ENCODE data around the gene TBX19.
A peak's percentile ranks its signal among the peaks of the same experiment; 100 is the strongest.
"Not testable (repeated sequence)": the region's sequence is repeated elsewhere in the genome, so short reads cannot be mapped to it uniquely, and the experiment has no call there.

The TBX19 gene

DNA sequence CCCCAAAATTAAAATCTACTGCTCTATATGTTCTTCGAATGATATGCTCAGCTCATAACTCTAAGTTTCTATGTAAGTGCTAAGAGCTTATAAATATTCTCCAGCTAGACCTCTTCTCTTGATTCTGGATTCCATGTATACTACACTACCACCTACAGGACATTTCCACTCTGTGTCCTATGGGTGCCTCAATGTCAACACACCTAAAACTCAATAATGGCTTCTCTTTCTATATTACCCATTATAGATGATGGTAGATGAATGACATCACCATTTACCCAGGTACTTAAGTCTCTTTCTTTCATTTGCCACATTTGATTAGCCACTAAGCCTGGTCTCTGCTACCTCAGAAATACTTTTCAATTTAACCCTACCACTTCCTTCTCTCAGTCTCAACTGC, 41.3 kb downstream of the TBX19 start:
- DNase-seq, result no peak

DNA sequence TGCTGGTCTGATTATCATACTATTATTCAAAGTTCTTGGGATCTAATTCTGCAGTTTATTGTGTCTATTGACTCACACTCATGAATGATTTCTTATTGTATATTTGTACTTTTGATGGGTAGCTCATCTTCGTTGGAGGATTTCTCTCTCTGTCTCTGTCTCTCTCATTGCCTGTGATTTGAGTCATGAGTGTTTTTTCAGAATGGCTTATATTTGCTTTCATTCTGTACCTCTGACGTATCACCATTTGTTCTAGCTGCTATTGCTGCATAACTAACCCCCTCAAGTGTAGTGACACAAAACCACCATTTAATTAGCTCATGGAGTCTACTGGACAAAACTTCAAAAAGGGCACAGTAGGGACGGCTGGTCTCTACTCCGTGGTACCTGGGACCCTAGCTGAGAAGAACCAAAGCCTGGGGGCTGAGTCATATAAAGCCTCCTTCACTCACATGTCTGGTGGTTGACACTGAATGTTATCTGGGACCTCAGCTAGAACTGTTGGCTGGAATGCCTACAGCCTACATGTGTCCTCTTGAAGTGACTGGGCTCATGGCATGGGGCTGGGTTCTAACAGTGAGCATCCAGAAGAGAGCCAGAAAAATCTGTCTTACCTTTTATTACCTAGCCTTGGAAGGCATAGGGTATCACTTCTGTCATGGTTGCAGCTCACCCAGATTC, 44.2 kb downstream of the TBX19 start:
- no peak for DNase-seq

DNA sequence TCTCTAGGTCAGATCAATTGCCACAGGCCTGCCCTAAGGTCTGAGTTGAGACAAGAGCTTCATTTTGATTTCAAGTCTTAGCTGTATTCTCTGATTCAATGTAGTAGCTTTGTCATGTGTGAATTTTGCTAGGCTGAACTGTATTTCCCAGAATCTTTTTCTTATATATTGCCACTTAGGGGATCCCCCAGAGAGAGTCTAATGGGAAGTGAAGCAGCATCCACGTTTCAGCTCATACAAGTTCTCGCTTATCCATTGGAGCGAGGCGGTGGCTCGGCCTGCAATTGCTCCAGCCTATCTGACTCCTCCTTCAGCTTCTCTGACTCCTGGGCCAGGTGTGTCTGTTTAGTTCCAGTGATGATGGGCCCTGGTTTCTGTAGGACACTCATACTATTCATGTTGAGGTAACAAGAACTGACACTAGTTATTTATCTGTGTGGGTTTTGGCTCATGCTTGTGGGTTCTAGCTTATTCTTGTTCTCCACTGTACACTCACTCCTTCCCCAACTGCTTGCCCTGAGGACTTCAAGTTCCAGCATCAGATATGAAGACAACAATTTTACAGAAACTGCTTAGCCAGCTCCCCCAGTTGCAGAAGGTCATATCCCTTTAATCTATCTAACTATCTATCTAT, 48.2 kb downstream of the TBX19 start:
- DNase-seq, result no peak

DNA sequence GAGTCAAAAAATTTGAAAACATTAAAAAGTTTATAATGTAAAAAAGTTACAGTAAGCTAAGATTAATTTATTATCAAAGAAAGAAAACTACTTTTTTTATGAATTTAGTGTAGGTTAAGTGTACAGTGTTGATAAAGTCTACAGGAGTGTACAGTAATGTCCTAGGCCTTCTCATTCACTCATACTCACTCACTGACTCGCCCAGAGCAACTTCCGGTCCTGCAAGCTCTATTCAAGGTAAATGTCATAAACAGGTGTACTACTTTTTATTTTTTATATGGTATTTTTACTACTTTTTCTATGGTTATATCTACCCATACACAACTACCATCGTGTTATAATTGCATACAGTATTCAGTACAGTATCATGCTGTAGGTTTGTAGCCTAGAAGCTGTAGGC, 49.6 kb downstream of the TBX19 start:
- DNase-seq, result no peak

DNA sequence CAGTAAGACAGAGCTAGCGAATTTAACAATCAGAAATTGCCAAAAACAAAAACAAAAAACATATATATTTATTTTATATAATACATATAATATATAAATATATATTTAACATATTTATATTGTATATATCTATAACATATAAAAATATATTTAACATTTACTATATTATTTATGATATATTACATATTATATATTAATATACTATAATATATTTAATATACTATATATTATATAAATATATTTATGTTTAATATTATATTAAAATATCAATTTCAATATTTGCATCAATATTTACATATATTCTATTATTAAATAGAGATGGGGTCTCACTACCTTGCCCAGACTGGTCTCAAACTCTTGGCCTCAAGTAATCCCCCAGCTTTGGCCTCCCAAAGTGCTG, 50.9 kb downstream of the TBX19 start:
- no peak for DNase-seq

DNA sequence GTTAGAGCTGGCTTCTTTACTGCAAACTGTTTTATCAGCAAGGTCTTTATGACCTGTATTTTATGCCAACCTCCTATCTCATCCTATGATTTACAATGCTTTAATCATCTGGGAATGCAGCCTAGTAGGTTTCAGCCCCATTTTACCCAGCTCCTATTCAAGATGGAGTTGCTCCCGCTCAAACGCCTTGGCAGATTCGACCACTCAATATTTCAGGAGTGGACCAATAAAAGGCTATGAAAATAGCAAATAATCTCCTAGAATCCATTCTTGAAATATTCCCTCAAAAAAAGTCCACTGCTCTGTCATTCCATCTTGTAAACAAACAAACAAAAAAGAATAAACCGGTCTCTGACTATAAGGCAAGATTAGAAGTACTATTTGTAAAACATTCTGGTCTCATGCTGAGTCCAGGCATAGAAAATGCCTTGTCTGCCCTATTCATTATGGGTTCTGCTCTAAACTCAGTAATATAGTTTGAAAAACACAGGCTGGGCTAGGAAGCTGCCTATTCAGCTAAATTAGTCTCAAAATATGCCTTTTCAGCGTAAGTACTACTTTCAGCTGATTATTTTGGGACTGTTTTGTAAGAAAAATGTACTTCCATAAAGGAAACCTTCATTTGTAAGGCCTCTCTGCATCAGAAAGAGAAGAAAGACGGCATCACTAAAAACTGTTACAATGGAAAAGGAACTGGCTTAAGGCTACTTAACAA, 53.0 kb downstream of the TBX19 start:
- DNase-seq, result no peak

DNA sequence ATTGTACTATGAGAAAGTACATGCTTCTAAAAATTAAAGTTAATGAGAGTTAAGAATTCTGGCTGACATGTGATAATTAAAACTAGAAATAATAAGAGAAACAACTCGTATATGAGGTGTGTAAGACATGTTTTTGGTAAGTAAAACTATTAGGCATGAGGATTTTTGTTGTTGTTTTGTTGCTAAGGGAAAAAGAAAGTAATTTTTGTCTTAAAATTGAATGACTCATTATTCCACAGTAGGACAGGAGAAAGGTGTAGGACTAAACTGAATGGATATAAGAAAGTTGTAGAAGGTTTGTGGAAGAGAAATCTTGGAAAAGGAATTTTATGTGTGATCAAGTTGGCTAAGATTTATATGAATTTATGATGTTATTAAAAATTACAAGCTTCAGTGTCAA, 54.8 kb downstream of the TBX19 start:
- DNase-seq, result no peak

DNA sequence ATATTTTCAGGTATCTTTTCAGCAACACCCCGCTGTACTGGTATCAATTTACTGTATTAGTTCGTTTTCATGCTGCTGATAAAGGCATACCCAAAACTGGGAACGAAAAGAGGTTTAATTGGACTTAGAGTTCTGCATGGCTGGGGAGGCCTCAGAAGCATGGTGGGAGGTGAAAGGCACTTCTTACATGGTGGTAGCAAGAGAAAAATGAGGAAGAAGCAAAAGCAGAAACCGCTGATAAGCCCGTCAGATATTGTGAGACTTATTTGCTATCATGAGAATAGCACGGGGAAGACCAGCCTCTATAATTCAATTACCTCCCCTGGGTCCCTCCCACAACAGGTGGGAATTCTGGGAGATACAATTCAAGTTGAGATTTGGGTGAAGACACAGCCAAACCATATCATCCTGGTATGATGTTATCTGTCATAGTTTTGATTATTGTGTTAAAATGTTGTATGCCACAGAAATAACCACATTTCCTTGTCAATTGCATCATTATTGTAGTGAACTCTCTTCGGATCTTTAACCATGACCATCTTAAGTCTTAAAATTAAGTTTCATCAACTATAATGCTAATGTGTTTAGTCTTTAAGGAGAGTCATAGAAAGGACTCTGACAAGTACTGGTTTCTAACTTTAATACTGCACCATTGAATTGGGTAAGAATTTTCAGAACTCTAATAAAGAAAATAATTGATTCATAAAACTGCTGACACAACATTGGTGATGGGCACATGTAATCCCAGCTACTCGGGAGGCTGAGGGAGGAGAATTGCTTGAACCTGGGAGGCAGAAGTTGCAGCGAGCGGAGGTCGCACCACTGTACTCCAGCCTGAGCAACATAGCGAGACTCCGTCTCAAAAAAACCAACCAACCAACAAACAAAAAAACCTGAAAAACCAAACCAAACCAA, 58.2 kb downstream of the TBX19 start:
- peak; percentile 30 for DNase-seq

DNA sequence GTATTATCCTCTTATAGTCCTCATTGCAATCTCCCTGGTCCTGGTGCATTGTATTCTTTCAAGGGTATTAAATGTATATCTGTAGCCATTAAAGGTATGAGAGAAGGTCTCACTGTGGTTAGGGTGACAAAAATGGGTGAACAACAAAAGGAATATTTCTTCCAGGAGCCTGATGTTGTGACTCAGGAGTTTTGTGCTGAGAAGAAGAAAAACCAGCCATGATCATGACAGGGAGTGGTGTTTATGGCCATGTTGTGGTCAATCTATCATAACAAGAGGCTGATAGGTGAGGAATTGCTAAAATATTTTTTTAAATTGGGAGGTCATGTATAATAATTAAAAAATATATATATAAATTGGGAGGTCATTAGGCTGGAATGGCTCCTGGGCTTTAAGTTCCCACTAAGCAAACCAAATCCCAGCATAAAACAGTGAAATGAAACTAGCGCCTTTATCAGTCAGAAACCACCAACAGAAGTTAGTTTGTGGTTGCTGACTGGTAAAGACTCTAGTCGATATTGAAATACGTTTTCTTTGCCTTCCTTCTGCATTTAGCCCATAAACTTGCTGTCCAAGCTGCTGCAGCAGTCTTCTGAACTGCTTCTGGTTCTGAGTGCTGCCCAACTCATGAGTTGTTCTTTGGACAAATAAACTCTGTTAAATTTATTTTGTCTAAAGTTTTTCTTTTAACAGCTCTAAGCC, 60.3 kb downstream of the TBX19 start:
- DNase-seq, result peak; percentile 75

DNA sequence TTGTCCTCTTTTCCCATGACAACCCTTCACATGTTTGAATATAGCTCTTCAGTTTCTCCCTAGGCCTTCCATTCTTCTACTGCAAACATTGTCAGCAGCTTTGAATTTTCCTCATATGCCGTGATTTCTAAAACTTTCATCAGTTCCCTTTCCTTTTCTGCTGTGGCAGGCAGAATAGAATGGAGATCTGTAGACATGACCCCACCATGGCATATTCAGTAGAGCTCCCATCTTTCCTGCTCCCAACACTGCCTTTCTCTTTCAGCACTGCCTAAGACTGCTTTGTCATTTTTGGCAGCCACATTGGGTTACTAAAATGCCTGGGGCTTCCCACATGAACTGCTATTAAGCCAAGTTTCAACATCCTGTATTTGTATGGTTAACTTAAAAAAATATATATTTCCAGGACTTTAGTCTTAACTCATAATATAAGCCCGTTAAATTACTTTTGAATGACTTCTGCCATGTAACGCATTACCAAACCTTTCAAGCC, 60.9 kb downstream of the TBX19 start:
- peak; percentile 46 for DNase-seq

DNA sequence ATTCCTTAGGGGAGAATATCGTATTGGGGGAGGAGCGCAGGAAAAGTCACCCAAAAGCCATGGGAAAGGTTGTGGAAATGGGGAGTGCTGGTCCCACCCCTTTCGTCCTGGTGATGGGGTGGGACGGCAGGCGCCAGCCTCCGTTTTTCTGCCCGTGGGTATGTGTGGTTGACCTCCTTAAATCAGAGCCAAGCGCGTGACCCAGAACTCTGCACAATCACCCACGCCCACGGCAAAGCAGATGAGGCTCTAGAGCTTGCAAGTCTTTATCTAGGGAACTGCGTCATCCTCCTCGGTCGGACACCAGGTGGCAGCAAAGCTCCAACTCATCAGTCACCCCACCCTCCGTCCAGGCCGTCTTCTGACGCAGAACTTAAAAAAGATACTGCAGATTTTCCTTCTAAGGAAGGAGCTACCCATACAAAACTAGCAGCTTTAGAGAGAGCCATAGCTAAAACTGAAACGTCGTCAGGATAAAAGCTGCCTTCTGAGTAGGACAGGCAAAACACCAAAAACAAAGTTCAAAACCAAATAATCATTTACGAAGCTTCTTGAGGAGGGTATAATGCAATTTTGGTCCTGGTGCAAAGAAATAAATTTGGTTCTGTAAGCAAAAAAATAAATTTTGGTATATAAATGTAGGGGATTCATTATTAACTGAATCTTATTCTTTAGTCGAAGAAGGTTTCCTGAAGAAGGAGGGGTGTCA, 62.0 kb downstream of the TBX19 start:
- DNase-seq, result peak; percentile 91

DNA sequence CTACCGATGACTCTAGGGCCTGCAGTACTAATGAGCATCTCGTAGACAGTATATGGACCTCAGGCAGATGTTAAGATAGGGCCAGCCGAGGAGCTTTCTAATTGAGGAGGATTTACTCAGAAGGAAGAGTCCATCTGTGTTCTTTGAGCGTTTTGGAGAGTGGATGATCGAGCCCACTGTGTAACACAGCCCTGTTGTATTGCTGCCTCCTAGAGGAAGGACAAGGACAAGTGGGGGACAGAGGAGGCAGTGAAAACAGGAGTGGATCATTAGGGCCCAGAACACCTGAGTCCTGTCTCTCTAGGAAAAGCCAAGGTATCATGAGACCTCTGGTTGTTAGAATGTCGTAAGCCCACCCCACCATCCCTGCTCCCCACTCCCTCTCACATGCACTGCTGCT, 62.9 kb downstream of the TBX19 start:
- DNase-seq, result no peak

DNA sequence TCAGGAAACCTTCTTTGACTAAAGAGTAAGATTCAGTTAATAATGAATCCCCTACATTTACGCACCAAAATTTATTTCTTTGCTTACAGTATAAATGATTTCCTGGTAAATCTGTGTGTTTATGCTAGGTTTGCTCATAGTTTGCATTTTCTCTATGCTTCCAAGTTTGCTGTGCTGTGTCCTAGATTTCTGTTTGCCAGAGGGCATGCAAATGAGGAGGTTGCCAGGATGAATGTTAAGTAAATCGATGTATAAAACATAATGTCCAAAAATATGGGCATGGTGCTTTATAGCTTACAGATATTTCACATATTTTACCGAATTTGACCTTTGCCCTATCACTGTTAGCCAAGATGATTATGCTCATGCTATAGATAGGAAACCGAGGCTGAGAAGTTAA, 63.8 kb downstream of the TBX19 start:
- no peak for DNase-seq

DNA sequence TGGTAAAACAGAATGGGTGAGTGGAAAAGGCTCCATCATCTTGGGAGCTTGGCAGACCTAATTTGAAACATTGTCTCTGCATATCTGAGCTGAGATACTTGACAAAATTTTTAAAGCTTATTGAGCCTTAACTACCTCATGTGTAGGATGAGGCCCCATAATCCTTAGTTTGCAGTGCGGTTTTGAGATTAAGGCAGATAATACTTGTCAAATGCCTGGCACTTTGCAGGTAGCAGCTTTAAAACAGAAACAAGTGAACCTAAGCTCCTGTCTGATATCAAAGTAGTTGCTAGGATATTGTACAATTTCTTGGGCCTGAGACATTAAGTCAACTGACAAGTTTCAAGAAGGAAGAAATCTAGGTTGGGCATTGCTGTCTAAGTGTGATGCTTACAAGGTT, 65.3 kb downstream of the TBX19 start:
- DNase-seq, result no peak

DNA sequence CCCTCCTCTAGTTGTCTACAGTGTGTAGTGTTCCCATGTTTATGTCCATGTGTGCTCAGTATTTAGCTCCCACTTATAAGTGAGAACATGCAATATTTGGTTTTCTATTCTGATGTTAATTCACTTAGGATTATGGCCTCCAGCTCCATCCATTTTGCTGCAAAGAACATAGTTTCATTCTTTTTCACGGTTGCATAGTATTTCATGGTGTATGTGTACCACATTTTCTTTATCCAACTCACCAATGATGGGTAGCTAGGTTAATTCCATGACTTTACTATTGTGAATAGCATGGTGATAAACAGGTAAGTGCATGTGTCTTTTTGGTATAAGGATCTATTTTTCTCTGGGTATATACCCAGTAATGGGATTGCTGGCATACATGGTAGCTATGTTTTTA, 67.0 kb downstream of the TBX19 start:
- DNase-seq, result no peak

DNA sequence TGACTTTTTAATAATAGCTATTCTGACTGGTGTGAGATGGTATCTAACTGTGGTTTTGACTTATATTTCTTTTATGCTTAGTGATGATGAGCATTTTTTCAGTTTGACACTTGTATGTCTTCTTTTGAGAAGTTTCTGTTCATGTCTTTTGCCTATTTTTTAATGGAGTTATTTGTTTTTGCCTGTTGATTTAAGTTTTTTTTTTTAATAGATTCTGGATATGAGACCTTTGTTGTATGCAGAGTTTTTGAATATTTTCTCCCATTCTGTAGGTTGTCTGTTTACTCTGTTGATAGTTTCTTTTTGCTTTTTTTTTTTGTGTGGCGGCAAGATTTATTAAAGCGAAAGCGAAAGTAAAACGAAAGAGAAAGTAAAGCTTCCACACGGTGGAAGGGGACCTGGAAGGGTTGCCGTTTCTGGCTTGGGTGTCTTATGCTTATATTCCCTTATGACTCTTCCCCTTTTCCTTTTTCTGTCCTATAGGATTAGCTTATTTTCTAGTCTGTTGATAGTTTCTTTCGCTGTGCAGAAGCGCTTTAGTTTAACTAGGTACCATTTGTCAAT, 67.6 kb downstream of the TBX19 start:
- DNase-seq, result no peak

DNA sequence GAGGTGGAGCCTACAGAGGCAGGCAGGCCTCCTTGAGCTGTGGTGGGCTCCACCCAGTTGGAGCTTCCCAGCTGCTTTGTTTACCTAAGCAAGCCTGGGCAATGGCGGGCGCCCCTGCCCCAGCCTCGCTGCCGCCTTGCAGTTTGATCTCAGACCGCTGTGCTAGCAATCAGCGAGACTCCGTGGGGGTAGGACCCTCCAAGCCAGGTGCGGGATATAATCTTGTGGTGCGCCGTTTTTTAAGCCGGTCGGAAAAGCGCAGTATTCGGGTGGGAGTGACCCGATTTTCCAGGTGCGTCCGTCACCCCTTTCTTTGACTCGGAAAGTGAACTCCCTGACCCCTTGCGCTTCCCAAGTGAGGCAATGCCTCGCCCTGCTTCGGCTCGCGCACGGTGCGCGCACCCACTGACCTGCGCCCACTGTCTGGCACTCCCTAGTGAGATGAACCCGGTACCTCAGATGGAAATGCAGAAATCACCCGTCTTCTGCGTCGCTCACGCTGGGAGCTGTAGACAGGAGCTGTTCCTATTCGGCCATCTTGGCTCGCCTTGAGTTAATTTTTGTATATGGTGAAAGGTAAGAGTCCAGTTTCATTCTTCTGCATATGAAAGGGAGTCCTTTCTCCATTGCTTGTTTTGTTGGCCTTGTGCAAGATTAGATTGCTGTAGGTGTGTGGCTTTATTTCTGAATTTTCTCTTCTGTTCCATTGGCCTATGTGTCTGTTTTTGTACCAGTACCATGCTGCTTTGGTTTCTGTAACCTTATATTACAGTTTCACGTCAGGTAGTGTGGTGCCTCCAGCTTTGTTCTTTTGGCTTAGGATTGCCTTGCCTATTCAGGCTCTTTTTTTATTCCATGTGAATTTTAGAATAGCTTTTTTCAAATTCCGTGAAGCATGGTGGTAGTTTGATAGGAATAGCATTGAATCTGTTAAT, 73.9 kb downstream of the TBX19 start:
- DNase-seq, result not testable (repeated sequence)

DNA sequence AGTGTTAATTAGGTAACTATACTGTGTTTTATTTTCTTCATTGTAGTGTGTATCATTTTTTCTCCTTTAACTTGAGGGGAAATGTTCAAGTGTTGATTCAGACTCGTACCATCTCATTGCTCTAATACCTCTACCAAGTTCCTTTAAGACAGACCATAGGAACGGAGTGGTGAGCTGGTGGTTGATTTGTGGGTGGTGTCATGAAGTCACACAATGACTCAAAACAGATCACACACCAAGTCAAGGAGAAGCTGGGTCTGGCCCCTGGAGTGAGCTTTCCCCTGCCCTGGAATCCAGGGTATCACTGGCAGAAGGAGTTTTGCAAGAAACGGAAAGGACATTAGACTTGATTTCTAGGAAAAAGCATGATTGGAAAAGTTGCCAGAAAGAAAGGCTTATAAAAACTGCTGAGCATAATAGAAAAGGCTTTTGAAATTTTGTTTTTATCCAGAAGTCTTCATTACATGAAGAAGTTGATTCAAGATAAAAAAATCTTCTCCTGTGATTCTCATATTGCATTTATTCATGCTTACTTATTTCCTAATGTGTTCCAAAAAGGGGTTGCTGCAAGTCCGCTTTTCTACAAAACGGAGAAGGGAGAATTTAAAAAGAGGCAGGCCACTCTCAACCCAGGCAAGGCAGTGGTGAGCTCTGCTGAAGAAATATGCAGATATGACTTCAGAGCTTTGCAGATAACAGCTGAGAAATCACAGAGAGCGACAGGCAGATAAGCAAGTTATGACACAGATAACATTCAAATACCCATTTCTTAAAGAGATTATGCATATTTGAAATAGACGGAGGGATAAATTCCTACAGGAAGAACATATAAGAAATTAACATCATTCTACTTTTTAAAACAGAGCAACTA, 79.7 kb downstream of the TBX19 start:
- DNase-seq, result peak; percentile 77

DNA sequence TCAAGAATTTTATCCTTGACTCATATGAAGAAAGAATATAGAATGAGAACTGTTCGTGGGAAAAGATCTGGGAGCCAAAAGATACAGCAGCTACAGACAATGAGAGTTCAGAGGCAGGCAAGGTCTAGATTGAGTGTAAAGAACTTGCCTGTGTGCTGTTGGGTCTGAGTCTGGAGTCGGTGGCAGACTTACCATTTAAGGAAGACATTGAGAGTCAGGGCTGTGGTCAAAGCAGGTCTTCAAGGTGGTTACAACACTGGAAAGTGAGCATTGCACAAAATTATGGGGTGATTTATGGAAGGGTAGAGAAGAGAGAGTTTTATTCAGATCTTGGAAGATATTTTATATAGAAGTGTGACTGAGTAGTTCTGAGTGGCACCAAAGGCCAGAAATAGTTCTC, 80.6 kb downstream of the TBX19 start:
- DNase-seq, result no peak

Data from activated CD4-positive, alpha-beta T cell treated with anti-CD3 and anti-CD28 coated beads, Interleukin-2, amount 50 U/mL, for 16 hours (primary cell).